Measurements from ENCODE around the gene FDCSP. TPM values are rescaled to one million over a fixed set of nuclear protein-coding genes. Genes with fewer than 3 reads are reported as not detected.

The FDCSP gene
- total and polyA plus RNA-seq, 2 of the 13 experiments (the other 11 are each of a cell fraction or from before 2014, with no cell fraction given): not detected

- TF ChIP-seq KIAA2018 (CRISPR knock-in tag; IDR thresholded peaks at IDR 0.05; ENCODE audit: borderline replicate concordance) (no peak), ZNF761 (CRISPR knock-in tag; conservative IDR thresholded peaks at IDR 0.05) (no peak), BORCS8-MEF2B (CRISPR knock-in tag; IDR thresholded peaks at IDR 0.05) (no peak), ZGPAT (CRISPR knock-in tag; IDR thresholded peaks at IDR 0.05) (peak; percentile 88), ZNF562 (CRISPR knock-in tag; IDR thresholded peaks at IDR 0.05; ENCODE audit: borderline replicate concordance) (no peak), TOE1 (CRISPR knock-in tag; IDR thresholded peaks at IDR 0.05) (no peak; the same call in 1 of the 2 replicates), SYNCRIP (IDR thresholded peaks at IDR 0.05; ENCODE audit: insufficient read depth, low read depth, low read length) (no peak), GABPA (IDR thresholded peaks at IDR 0.05; ENCODE audit: low read depth, low read length) (no peak), GABPA (CRISPR knock-in tag; IDR thresholded peaks at IDR 0.05; ENCODE audit: low read depth) (no peak), IRF9 (CRISPR knock-in tag; IDR thresholded peaks at IDR 0.05; ENCODE audit: borderline replicate concordance) (no peak), ZSCAN12 (CRISPR knock-in tag; IDR thresholded peaks at IDR 0.05) (no peak), RXRA (CRISPR knock-in tag; IDR thresholded peaks at IDR 0.05) (peak; percentile 84; the same call in 1 of the 2 replicates), JDP2 (CRISPR knock-in tag; IDR thresholded peaks at IDR 0.05; ENCODE audit: borderline replicate concordance) (no peak; the same call in 1 of the 2 replicates), SIX1 (CRISPR knock-in tag; IDR thresholded peaks at IDR 0.05; ENCODE audit: borderline replicate concordance) (no peak), ZBTB38 (CRISPR knock-in tag; IDR thresholded peaks at IDR 0.05) (no peak), RFX1 (IDR thresholded peaks at IDR 0.05) (no peak), SNRNP70 (IDR thresholded peaks at IDR 0.05; ENCODE audit: low read depth, low read length) (no peak), KDM1A (CRISPR knock-in tag; IDR thresholded peaks at IDR 0.05) (no peak), SMC3 (IDR thresholded peaks at IDR 0.05; ENCODE audit: low read length) (no peak), TP53 (CRISPR knock-in tag; conservative IDR thresholded peaks at IDR 0.05) (peak; percentile 65; the same call in 1 of the 2 replicates), EHMT2 (IDR thresholded peaks at IDR 0.05; ENCODE audit: borderline replicate concordance, low read depth, low read length) (no peak), ZNF101 (CRISPR knock-in tag; IDR thresholded peaks at IDR 0.05; ENCODE audit: borderline replicate concordance, low read depth) (no peak)
These were observed 43.3 kb upstream of the FDCSP start (continued) for GRCh38 chr4:70182517-70183167.

All from HepG2 (cell line).